HCT116 (cell line): ENCODE measurements around the gene CKS1B.

Experiments
- CEBPB ChIP-seq: IDR thresholded peaks from 2 replicates; pipeline ENCODE4 v1.6.1; 2012; ENCODE audit warnings: low read depth
- EZH2 ChIP-seq: fragments of 200-600 bp; sonication (generic); IDR thresholded peaks from 2 replicates; pipeline ENCODE4 v1.6.1; 2017; ENCODE audit warnings: antibody characterized with exemption, mixed run types
- EZH2phosphoT487 ChIP-seq: fragments of 200-600 bp; IDR thresholded peaks from 2 replicates; pipeline ENCODE4 v1.6.1; 2018; ENCODE audit warnings: antibody characterized with exemption, borderline replicate concordance
- POLR2A ChIP-seq: IDR thresholded peaks from 2 replicates; pipeline ENCODE4 v1.7.0; 2011; ENCODE audit warnings: borderline replicate concordance; ENCODE audit not compliant: insufficient read depth, insufficient read length; ENCODE audit errors: extremely low read depth
- POLR2AphosphoS5 ChIP-seq: IDR thresholded peaks from 2 replicates; pipeline ENCODE4 v1.6.1; 2011; ENCODE audit warnings: mild to moderate bottlenecking, low read depth, low read length, moderate library complexity
- SIN3A ChIP-seq: IDR thresholded peaks from 2 replicates; pipeline ENCODE4 v1.6.1; 2012; ENCODE audit warnings: low read depth
- TCF7L2 ChIP-seq: IDR thresholded peaks from 2 replicates; pipeline ENCODE4 v1.7.0; 2011; ENCODE audit warnings: borderline replicate concordance, inconsistent platforms; ENCODE audit not compliant: insufficient read depth, insufficient read length; ENCODE audit errors: extremely low read depth
- YY1 ChIP-seq: IDR thresholded peaks from 2 replicates; pipeline ENCODE4 v1.6.1; 2011; ENCODE audit warnings: low read length, low read depth, moderate library complexity, mild to moderate bottlenecking; ENCODE audit not compliant: insufficient replicate concordance; ENCODE audit errors: extremely low read depth
- ZFX ChIP-seq: fragments of 450-650 bp; IDR thresholded peaks from 2 replicates; pipeline ENCODE4 v1.6.1; 2017
- ZNF274 ChIP-seq: fragments of 200-500 bp; sonication (Bioruptor generic); IDR thresholded peaks from 2 replicates; pipeline ENCODE4 v1.6.1; 2014; ENCODE audit warnings: mild to moderate bottlenecking, low read depth, low read length, inconsistent platforms
- TF ChIP-seq, protein P1 (sequence below), 3 experiments: fragments of 200-600 bp in 1 of 3; sonication (generic) in 1 of 3; IDR thresholded peaks in 2 of 3; conservative IDR thresholded peaks in 1 of 3; 2 replicates each; pipeline ENCODE4 v1.5.1; 2012 to 2017; ENCODE audit warnings: low read depth in 2 of 3, low read length in 2 of 3, antibody characterized with exemption in 1 of 3, borderline replicate concordance in 1 of 3, control low read depth in 1 of 3, mild to moderate bottlenecking in 1 of 3, mixed read lengths in 1 of 3, mixed run types in 1 of 3, moderate library complexity in 1 of 3; ENCODE audit not compliant: insufficient read depth in 1 of 3
- TF ChIP-seq, protein P2 (sequence below): IDR thresholded peaks from 2 replicates; pipeline ENCODE4 v1.6.1; 2012
- TF ChIP-seq, protein P3 (sequence below): IDR thresholded peaks from 2 replicates; pipeline ENCODE4 v1.6.1; 2012; ENCODE audit warnings: low read depth

DNA sequence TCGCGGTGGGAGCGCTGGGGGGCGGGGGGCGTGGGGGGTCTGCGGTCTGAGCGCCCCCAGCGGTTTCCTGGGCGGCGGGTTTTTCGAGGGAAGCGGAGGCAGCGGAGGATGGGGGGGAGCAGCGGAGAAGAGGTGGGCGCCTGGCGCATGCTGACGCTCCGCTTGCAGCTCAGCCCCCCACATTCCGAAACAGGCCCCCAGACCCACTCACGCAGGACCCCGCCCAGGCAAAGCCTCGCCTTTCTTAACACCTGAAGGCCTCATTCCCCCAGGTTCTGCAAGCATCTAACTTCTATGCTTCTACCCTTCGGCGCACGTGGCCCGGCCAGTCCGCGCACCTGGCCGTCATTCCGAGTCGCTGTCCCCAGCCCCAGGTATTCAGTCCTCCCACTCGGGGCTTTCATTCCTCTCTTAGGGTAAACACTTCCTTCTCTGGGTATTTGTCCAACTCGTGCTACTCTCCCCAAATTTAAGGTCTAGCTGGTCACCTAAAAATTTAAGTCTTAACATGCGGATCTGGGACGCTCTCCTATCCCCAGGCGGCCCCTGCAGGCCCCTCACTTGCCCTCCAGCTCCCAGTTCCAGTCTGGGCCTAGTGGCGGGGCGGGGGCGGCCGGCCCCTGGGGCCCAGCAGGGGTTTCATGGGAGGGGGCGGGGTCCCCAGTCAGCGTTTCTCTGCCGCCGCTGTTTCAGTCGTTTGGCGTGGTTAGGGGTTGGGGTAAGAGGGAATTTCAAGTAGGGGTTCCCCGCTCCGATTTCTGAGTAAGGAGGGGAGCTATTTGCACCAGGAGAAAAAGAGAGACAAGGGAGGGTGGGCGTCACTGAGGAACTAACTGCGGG, 25.3 kb downstream of the CKS1B start:
- TF ChIP-seq POLR2AphosphoS5 (peak; percentile 34; the same call in 1 of the 2 replicates), CEBPB (no peak), EZH2 (no peak), SIN3A (no peak), TCF7L2 (no peak), ZFX (peak; percentile 71; the same call in 1 of the 2 replicates), POLR2A (peak; percentile 49), YY1 (peak; percentile 2), ZNF274 (no peak), EZH2phosphoT487 (no peak)
- TF ChIP-seq, protein P1, sequence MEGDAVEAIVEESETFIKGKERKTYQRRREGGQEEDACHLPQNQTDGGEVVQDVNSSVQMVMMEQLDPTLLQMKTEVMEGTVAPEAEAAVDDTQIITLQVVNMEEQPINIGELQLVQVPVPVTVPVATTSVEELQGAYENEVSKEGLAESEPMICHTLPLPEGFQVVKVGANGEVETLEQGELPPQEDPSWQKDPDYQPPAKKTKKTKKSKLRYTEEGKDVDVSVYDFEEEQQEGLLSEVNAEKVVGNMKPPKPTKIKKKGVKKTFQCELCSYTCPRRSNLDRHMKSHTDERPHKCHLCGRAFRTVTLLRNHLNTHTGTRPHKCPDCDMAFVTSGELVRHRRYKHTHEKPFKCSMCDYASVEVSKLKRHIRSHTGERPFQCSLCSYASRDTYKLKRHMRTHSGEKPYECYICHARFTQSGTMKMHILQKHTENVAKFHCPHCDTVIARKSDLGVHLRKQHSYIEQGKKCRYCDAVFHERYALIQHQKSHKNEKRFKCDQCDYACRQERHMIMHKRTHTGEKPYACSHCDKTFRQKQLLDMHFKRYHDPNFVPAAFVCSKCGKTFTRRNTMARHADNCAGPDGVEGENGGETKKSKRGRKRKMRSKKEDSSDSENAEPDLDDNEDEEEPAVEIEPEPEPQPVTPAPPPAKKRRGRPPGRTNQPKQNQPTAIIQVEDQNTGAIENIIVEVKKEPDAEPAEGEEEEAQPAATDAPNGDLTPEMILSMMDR (IDR thresholded peaks at IDR 0.05 in 2 of 3, conservative IDR thresholded peaks at IDR 0.05 in 1 of 3; ENCODE audit: borderline replicate concordance in 1 of 3, insufficient read depth in 1 of 3, low read depth in 2 of 3, low read length in 2 of 3) = no peak
- TF ChIP-seq, protein P2, sequence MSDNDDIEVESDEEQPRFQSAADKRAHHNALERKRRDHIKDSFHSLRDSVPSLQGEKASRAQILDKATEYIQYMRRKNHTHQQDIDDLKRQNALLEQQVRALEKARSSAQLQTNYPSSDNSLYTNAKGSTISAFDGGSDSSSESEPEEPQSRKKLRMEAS = no peak
- TF ChIP-seq, protein P3, sequence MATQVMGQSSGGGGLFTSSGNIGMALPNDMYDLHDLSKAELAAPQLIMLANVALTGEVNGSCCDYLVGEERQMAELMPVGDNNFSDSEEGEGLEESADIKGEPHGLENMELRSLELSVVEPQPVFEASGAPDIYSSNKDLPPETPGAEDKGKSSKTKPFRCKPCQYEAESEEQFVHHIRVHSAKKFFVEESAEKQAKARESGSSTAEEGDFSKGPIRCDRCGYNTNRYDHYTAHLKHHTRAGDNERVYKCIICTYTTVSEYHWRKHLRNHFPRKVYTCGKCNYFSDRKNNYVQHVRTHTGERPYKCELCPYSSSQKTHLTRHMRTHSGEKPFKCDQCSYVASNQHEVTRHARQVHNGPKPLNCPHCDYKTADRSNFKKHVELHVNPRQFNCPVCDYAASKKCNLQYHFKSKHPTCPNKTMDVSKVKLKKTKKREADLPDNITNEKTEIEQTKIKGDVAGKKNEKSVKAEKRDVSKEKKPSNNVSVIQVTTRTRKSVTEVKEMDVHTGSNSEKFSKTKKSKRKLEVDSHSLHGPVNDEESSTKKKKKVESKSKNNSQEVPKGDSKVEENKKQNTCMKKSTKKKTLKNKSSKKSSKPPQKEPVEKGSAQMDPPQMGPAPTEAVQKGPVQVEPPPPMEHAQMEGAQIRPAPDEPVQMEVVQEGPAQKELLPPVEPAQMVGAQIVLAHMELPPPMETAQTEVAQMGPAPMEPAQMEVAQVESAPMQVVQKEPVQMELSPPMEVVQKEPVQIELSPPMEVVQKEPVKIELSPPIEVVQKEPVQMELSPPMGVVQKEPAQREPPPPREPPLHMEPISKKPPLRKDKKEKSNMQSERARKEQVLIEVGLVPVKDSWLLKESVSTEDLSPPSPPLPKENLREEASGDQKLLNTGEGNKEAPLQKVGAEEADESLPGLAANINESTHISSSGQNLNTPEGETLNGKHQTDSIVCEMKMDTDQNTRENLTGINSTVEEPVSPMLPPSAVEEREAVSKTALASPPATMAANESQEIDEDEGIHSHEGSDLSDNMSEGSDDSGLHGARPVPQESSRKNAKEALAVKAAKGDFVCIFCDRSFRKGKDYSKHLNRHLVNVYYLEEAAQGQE = no peak
